K562 (cell line): ENCODE measurements around the gene HSPA4. TPM values are rescaled to one million over a fixed set of nuclear protein-coding genes. Genes with fewer than 3 reads are reported as not detected.
A peak's percentile ranks its signal among the peaks of the same experiment; 100 is the strongest.

ENCODE experiments used
- ATAC-seq: fragments of 200-7000 bp; cut with Tn5 transposase; 3 replicates; pipeline ENCODE4 v1.9.1; 2020; ENCODE audit warnings: moderate library complexity
- BruUV-seq: library from RNA; stranded (reverse); fragments of 400-500 nt; replicated peaks from 2 replicates; lab custom pipeline; 2021; lab: Mats Ljungman, UMichigan
- CTCF ChIA-PET: fragments of 300-600 bp; formaldehyde crosslinking; extraction: SDS; loops from one replicate; lab custom pipeline; 2021; ENCODE audit warnings: low intra/inter-chr PET ratio; lab: Yijun Ruan, JAX
- POLR2A ChIA-PET: fragments of 300-600, 350-650 bp; sonication (Branson Sonifier 250); formaldehyde crosslinking; extraction: SDS; loops from one replicate; lab custom pipeline; 2021; ENCODE audit warnings: antibody characterized with exemption, inconsistent platforms; lab: Yijun Ruan, JAX
- DNase-seq, 4 experiments: peaks; one replicate each; pipeline versions ENCODE4 v3.0.0 to v3.0.0-alpha.2; 2011 to 2018; ENCODE audit warnings: low spot score in 3 of 4, mixed read lengths in 3 of 4; ENCODE audit errors: extremely low read depth in 1 of 4
- FAIRE-seq: peaks from 2 replicates; lab custom pipeline; 2011; peaks lifted over from hg19 to GRCh38; lab: Jason Lieb, UNC
- H2AFZ ChIP-seq: 2 replicates; pipeline ENCODE4 v1.6.0; 2011; ENCODE audit warnings: low read depth, low read length, control low read depth, inconsistent platforms
- H3K27ac ChIP-seq: fragments of 200-600 bp; 3 replicates; pipeline ENCODE4 v1.8.0; 2011; ENCODE audit warnings: low read depth, mild to moderate bottlenecking, control low read depth, inconsistent platforms, low read length, moderate library complexity, mixed read lengths; ENCODE audit errors: extremely low read depth
- H3K27me3 ChIP-seq, 2 experiments: fragments of 300-600 bp in 1 of 2; 2 replicates in 1 of 2; 3 replicates in 1 of 2; pipeline versions ENCODE4 v1.6.0 to v1.8.0; 2011; ENCODE audit warnings: inconsistent platforms in 2 of 2, low read length in 2 of 2, mild to moderate bottlenecking in 1 of 2, mixed read lengths in 1 of 2, moderate library complexity in 1 of 2; ENCODE audit not compliant: control insufficient read depth in 2 of 2, insufficient read depth in 2 of 2
- H3K36me3 ChIP-seq: fragments of 300-600 bp; 3 replicates; pipeline ENCODE4 v1.8.0; 2011; ENCODE audit warnings: mild to moderate bottlenecking, low read length, inconsistent platforms; ENCODE audit not compliant: control insufficient read depth, insufficient read depth
- H3K4me1 ChIP-seq, 2 experiments: fragments of 200-600 bp in 1 of 2; replicated peaks in 1 of 2; 2 replicates in 1 of 2; 3 replicates in 1 of 2; pipeline versions ENCODE4 v1.5.1 to v1.8.0; 2011; ENCODE audit warnings: inconsistent platforms in 2 of 2, low read length in 2 of 2, mild to moderate bottlenecking in 1 of 2, mixed read lengths in 1 of 2, moderate library complexity in 1 of 2; ENCODE audit not compliant: control insufficient read depth in 2 of 2, insufficient read depth in 2 of 2
- H3K4me2 ChIP-seq: 2 replicates; pipeline ENCODE4 v1.6.1; 2011; ENCODE audit warnings: low read length, control low read depth, inconsistent platforms, mixed read lengths; ENCODE audit not compliant: insufficient read depth
- H3K4me3 ChIP-seq: fragments of 200-600 bp; sonication (generic), shearing (Covaris generic); 2 replicates; pipeline ENCODE4 v1.5.1; 2016; ENCODE audit warnings: control low read depth, inconsistent platforms
- H3K79me2 ChIP-seq: fragments of 200-600 bp; 3 replicates; pipeline ENCODE4 v1.8.0; 2011; ENCODE audit warnings: low read length, inconsistent platforms; ENCODE audit not compliant: control insufficient read depth, insufficient read depth
- H3K9ac ChIP-seq, 2 experiments: 2 replicates each; pipeline versions ENCODE4 v1.6.0 to v1.6.1; 2011; ENCODE audit warnings: low read depth in 2 of 2, low read length in 2 of 2, control low read depth in 1 of 2, inconsistent platforms in 1 of 2, mild to moderate bottlenecking in 1 of 2, mixed read lengths in 1 of 2; ENCODE audit not compliant: insufficient read depth in 1 of 2
- H3K9me1 ChIP-seq: one replicate; pipeline ENCODE4 v1.6.0; 2011; ENCODE audit warnings: inconsistent platforms, mild to moderate bottlenecking, low read length, moderate library complexity; ENCODE audit not compliant: control insufficient read depth, insufficient read depth
- H3K9me3 ChIP-seq: replicated peaks from 2 replicates; pipeline ENCODE4 v1.5.1; 2011; ENCODE audit warnings: low read depth, low read length, inconsistent platforms; ENCODE audit not compliant: control insufficient read depth, insufficient read depth
- H4K20me1 ChIP-seq: replicated peaks from 2 replicates; pipeline ENCODE4 v1.6.1; 2011; ENCODE audit warnings: low read length, inconsistent platforms, mixed read lengths; ENCODE audit not compliant: control insufficient read depth, insufficient read depth
- GTF2E2 ChIP-seq: fragments of 200-800 bp; sonication (Bioruptor generic); IDR thresholded peaks from 2 replicates; pipeline ENCODE4 v1.6.1; 2016; ENCODE audit warnings: missing genetic modification characterization, missing compliant biosample characterization
- JUNB ChIP-seq: fragments of 450-650 bp; formaldehyde crosslinking; conservative IDR thresholded peaks from 2 replicates; pipeline ENCODE4 v1.4.0; 2020; ENCODE audit warnings: mild to moderate bottlenecking
- KAT7 ChIP-seq: sonication (generic); formaldehyde crosslinking; IDR thresholded peaks from 2 replicates; pipeline ENCODE4 v1.8.0; 2022; ENCODE audit warnings: missing genetic modification reagents, mild to moderate bottlenecking, borderline replicate concordance
- NCOA2 ChIP-seq, 2 experiments: fragments of 450-650 bp; IDR thresholded peaks; 2 replicates each; pipeline ENCODE4 v1.6.1; 2018; ENCODE audit warnings: mild to moderate bottlenecking in 2 of 2, moderate library complexity in 1 of 2; ENCODE audit not compliant: partially characterized antibody in 2 of 2
- NUFIP1 ChIP-seq: fragments of 450-650 bp; IDR thresholded peaks from 2 replicates; pipeline ENCODE4 v1.6.1; 2018; ENCODE audit not compliant: partially characterized antibody
- PREB ChIP-seq: sonication (generic); formaldehyde crosslinking; IDR thresholded peaks from 2 replicates; pipeline ENCODE4 v1.8.1; 2023; ENCODE audit warnings: mild to moderate bottlenecking, missing genetic modification reagents
- SLC30A9 ChIP-seq: fragments of 250-450 bp; sonication (Bioruptor Pico); IDR thresholded peaks from 2 replicates; pipeline ENCODE4 v1.8.0; 2022; ENCODE audit warnings: mild to moderate bottlenecking, moderate library complexity
- SMARCC2 ChIP-seq: fragments of 450-650 bp; IDR thresholded peaks from 2 replicates; pipeline ENCODE4 v1.6.1; 2017; ENCODE audit warnings: antibody characterized with exemption, moderate library complexity, mild to moderate bottlenecking, low read depth
- SMARCE1 ChIP-seq: fragments of 450-650 bp; IDR thresholded peaks from 2 replicates; pipeline ENCODE4 v1.7.1; 2016; ENCODE audit warnings: mild to moderate bottlenecking
- TEAD4 ChIP-seq, 2 experiments: sonication (generic) in 1 of 2; formaldehyde crosslinking in 1 of 2; IDR thresholded peaks; 2 replicates each; pipeline versions ENCODE4 v1.6.1 to v1.8.0; 2012 to 2022; ENCODE audit warnings: borderline replicate concordance in 1 of 2, inconsistent platforms in 1 of 2, low read length in 1 of 2, mild to moderate bottlenecking in 1 of 2, missing genetic modification reagents in 1 of 2
- XRCC4 ChIP-seq: IDR thresholded peaks from one replicate; pipeline ENCODE4 v1.6.1; 2011; ENCODE audit not compliant: insufficient read depth, insufficient read length; ENCODE audit errors: extremely low read depth
- ZNF23 ChIP-seq: fragments of 250-450 bp; sonication (Bioruptor Pico); IDR thresholded peaks from 2 replicates; pipeline ENCODE4 v1.4.0; 2020; ENCODE audit warnings: mild to moderate bottlenecking
- ZNF644 ChIP-seq: fragments of 200-800 bp; sonication (Bioruptor generic); IDR thresholded peaks from 2 replicates; pipeline ENCODE4 v1.6.1; 2016; ENCODE audit warnings: low read depth, missing genetic modification characterization, missing compliant biosample characterization
- WGBS: fragments of 100-300 bp; shearing (Covaris generic); methylation state at CpG from one replicate; pipeline ENCODE4 v1.1.6; 2016; ENCODE audit warnings: low coverage, mixed read lengths; ENCODE audit not compliant: insufficient coverage; ENCODE audit errors: missing lambda C conversion rate; 5-methylcytosine and 5-hydroxymethylcytosine counted together
- in situ Hi-C: fragments of 300-500 bp; cut with MboI; formaldehyde crosslinking; loops from 4 replicates; pipeline ENCODE4 v1.15.0; 2018; ENCODE audit warnings: inconsistent platforms, mixed read lengths
- intact Hi-C: fragments of 100-400 bp; cut with micrococcal nuclease; formaldehyde crosslinking; loops from 2 replicates; pipeline ENCODE4 v1.14.2; 2022
- polyA plus RNA-seq, 8 experiments: library from polyadenylated mRNA; depleted of rRNA in 4 of 8; stranded (reverse) in 5 of 8; unstranded in 3 of 8; fragments of >200 nt; fragmentation: Nextera tagmentation in 2 of 8; fragmentation: Illumina TruSeq in 1 of 8; extraction: Ambion mirVana in 2 of 8; extraction: Trizol in 1 of 8; gene quantifications; 2 replicates each; pipeline versions ENCODE4 v1.2.1 to v1.2.3, GENCODE V29; 2011 to 2014; ENCODE audit warnings: inconsistent platforms in 1 of 8, missing spikeins in 1 of 8
- total RNA-seq, 7 experiments: library from RNA; depleted of rRNA in 6 of 7; stranded (reverse); fragments of >200 nt in 6 of 7; fragmentation: Illumina TruSeq in 2 of 7; extraction: Trizol in 2 of 7; gene quantifications; 2 replicates each; pipeline versions ENCODE4 v1.2.1 to v1.2.3, GENCODE V29; 2011 to 2021; ENCODE audit warnings: low replicate concordance in 1 of 7
- TF ChIP-seq, protein P1 (sequence below): sonication (generic); formaldehyde crosslinking; IDR thresholded peaks from 2 replicates; pipeline ENCODE4 v1.9.0; 2022; ENCODE audit warnings: mild to moderate bottlenecking, missing genetic modification reagents
- TF ChIP-seq, protein P2 (sequence below): sonication (generic); formaldehyde crosslinking; IDR thresholded peaks from 2 replicates; pipeline ENCODE4 v1.8.0; 2023; ENCODE audit warnings: mild to moderate bottlenecking, missing genetic modification reagents

Gene HSPA4
- total and polyA plus RNA-seq, 9 of the 15 experiments (the other 6 are each of a cell fraction or from before 2014, with no cell fraction given): 90.3 to 286 (median 148) TPM

GRCh38 chr5:133050521-133050920 is 1.3 kb upstream of the HSPA4 start (continued):
- 0 out of 2 replicates have a peak, but pooled peaks have one; percentile 3 for TF ChIP-seq SMARCC2
- no peak; the same call in 1 of the 2 replicates for TF ChIP-seq KAT7 (CRISPR knock-in tag)
- no peak for TF ChIP-seq SMARCE1
- TF ChIP-seq SLC30A9 (CRISPR knock-in tag): no peak
- no peak for TF ChIP-seq NUFIP1

DNA sequence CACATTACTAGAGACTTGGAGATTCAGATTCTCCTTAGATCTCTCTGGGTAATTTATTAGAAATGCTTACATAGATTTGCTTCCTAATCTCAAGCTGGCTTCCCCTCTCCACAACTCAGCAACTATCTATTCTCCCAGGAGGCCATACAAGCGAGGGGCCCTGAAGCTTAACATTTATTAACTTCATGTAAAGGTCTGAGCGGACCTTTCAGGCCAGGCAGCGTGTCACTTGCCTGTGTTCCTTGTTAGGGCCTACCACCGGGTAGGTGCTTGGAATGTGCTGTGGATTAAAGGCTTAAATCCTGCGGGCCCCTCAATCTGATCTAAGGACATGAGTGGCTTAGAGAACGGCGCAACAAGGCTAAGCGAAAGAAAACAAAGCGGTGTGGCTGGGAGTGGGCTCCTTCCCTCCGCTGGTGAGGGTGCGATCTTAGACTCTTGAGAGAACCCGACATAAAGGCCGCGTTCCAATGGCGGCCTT is 712 bp upstream of the HSPA4 start:
- H3K36me3 ChIP-seq: peaks cover 26% of the 10 kb centered on the region
- CTCF ChIA-PET: no interaction called here
- in situ Hi-C loops (no loop called here), intact Hi-C loops (loop anchor here (1.0 to 5.0 kb wide), 3 partner anchors 25 to 104 kb away; partner anchors contain the start of genes AFF4 and ZCCHC10)
- H3K9me3 ChIP-seq: no peaks in the 10 kb centered on the region
- peak overlapping the region; percentile 95 for H3K4me2 ChIP-seq
- peak overlapping the region; percentile 83 for H2AFZ ChIP-seq
- H3K4me3 ChIP-seq: peak overlapping the region; percentile 81
- ATAC-seq: peak; percentile 3
- peak overlapping the region; percentile 96 for H3K27ac ChIP-seq
- under 1% methylated on average over 15 of the region's 15 CpGs for WGBS
- no peaks in the 10 kb centered on the region for H3K27me3 ChIP-seq
- H3K4me1 ChIP-seq: peaks cover 17 to 32% of the 10 kb centered on the region in 2 experiments; a peak in 4 of 5 replicates
- POLR2A ChIA-PET: interaction anchor here (0.6 to 3.5 kb wide), 18 partner anchors 7 to 765 kb away, joined by 3 to 24 read pairs (median 4); partner anchors contain the start of genes AFF4 and ZCCHC10
- TSS peak; percentile 88 for BruUV-seq
- H3K9ac ChIP-seq: peak overlapping the region; percentile 97 to 100
- H3K9me1 ChIP-seq: no peaks in the 10 kb centered on the region
- peaks cover 14% of the 10 kb centered on the region for H4K20me1 ChIP-seq
- no peak for FAIRE-seq
- DNase-seq: no peak
- peaks cover 64% of the 10 kb centered on the region for H3K79me2 ChIP-seq
- TF ChIP-seq, protein P1, sequence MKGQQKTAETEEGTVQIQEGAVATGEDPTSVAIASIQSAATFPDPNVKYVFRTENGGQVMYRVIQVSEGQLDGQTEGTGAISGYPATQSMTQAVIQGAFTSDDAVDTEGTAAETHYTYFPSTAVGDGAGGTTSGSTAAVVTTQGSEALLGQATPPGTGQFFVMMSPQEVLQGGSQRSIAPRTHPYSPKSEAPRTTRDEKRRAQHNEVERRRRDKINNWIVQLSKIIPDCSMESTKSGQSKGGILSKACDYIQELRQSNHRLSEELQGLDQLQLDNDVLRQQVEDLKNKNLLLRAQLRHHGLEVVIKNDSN (CRISPR knock-in tag): no peak
- TF ChIP-seq SMARCE1: peak; percentile 57; the same call in 1 of the 2 replicates
- TF ChIP-seq JUNB (CRISPR knock-in tag): no peak
- TF ChIP-seq XRCC4: no peak
- no peak for TF ChIP-seq ZNF23 (CRISPR knock-in tag)
- TF ChIP-seq GTF2E2 (tag): peak; percentile 21; the same call in 1 of the 2 replicates
- TF ChIP-seq, protein P2, sequence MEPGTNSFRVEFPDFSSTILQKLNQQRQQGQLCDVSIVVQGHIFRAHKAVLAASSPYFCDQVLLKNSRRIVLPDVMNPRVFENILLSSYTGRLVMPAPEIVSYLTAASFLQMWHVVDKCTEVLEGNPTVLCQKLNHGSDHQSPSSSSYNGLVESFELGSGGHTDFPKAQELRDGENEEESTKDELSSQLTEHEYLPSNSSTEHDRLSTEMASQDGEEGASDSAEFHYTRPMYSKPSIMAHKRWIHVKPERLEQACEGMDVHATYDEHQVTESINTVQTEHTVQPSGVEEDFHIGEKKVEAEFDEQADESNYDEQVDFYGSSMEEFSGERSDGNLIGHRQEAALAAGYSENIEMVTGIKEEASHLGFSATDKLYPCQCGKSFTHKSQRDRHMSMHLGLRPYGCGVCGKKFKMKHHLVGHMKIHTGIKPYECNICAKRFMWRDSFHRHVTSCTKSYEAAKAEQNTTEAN (CRISPR knock-in tag): no peak
- 0 out of 2 replicates have a peak, but pooled peaks have one; percentile 41 for TF ChIP-seq ZNF644 (tag)
- TF ChIP-seq TEAD4 (IDR thresholded peaks at IDR 0.05; ENCODE audit: low read length): no peak
- 0 out of 2 replicates have a peak, but pooled peaks have one; percentile 14 for TF ChIP-seq TEAD4 (CRISPR knock-in tag; IDR thresholded peaks at IDR 0.05; ENCODE audit: borderline replicate concordance)
- TF ChIP-seq PREB (CRISPR knock-in tag): peak; percentile 65; the same call in 1 of the 2 replicates
- no peak for TF ChIP-seq NCOA2 (IDR thresholded peaks at IDR 0.05; ENCODE audit: partially characterized antibody in 2 of 2)
